CD4-positive, CD25-positive, alpha-beta regulatory T cell (primary cell): Measurements from ENCODE around the gene PLEKHN1. TPM values are rescaled to one million over a fixed set of nuclear protein-coding genes. Genes with fewer than 3 reads are reported as not detected.
A peak's percentile ranks its signal among the peaks of the same experiment; 100 is the strongest.

Experiments used
- ATAC-seq, 2 donors: fragments of 150-1000 bp; cut with Tn5 transposase; one replicate each; pipeline ENCODE4 v1.10.0; 2021; ENCODE audit warnings: low read depth in 2 of 2, moderate number of reproducible peaks in 2 of 2, moderate library complexity in 1 of 2
- DNase-seq, 3 donors: peaks; one replicate each; pipeline versions ENCODE4 v3.0.0 to v3.0.0-alpha.2; 2012 to 2022; ENCODE audit warnings: mixed read lengths in 1 of 3
- H3K27ac ChIP-seq: one replicate; pipeline ENCODE4 v1.7.0; 2013; ENCODE audit warnings: mild to moderate bottlenecking, low read length; ENCODE audit not compliant: insufficient read depth, poor library complexity, severe bottlenecking
- H3K27me3 ChIP-seq: one replicate; pipeline ENCODE4 v1.7.0; 2013; ENCODE audit warnings: low read length; ENCODE audit not compliant: control insufficient read depth, insufficient read depth
- H3K36me3 ChIP-seq: one replicate; pipeline ENCODE4 v1.7.0; 2013; ENCODE audit warnings: mild to moderate bottlenecking, low read length, moderate library complexity; ENCODE audit not compliant: control insufficient read depth, insufficient read depth
- H3K4me1 ChIP-seq: 2 replicates; pipeline ENCODE4 v1.7.0; 2013; ENCODE audit warnings: mild to moderate bottlenecking, low read length; ENCODE audit not compliant: insufficient read depth, control insufficient read depth, poor library complexity, severe bottlenecking
- H3K4me3 ChIP-seq: one replicate; pipeline ENCODE4 v1.7.0; 2013; ENCODE audit warnings: low read depth, mild to moderate bottlenecking, low read length, moderate library complexity
- H3K9me3 ChIP-seq, 2 experiments: 1 replicate in 1 of 2; 2 replicates in 1 of 2; pipeline ENCODE4 v1.7.0; 2013; ENCODE audit warnings: low read length in 2 of 2, mild to moderate bottlenecking in 1 of 2, moderate library complexity in 1 of 2; ENCODE audit not compliant: control insufficient read depth in 2 of 2
- H3K27ac Mint-ChIP-seq, 3 donors: one replicate each; pipeline ENCODE4 v1.8.0; 2020 to 2022; ENCODE audit warnings: mild to moderate bottlenecking in 3 of 3, mixed read lengths in 3 of 3, moderate library complexity in 2 of 3
- H3K27me3 Mint-ChIP-seq: one replicate; pipeline ENCODE4 v1.8.0; 2022; ENCODE audit warnings: mild to moderate bottlenecking, mixed read lengths
- H3K36me3 Mint-ChIP-seq: one replicate; pipeline ENCODE4 v1.8.0; 2020; ENCODE audit warnings: mixed read lengths
- H3K4me1 Mint-ChIP-seq, 4 donors: one replicate each; pipeline ENCODE4 v1.8.0; 2020 to 2022; ENCODE audit warnings: mixed read lengths in 4 of 4, mild to moderate bottlenecking in 1 of 4
- H3K4me3 Mint-ChIP-seq, 4 donors: one replicate each; pipeline ENCODE4 v1.8.0; 2020 to 2022; ENCODE audit warnings: mild to moderate bottlenecking in 4 of 4, mixed read lengths in 4 of 4, moderate library complexity in 3 of 4
- H3K9me3 Mint-ChIP-seq, 7 donors: one replicate each; pipeline ENCODE4 v1.8.0; 2020 to 2022; ENCODE audit warnings: mixed read lengths in 7 of 7, mild to moderate bottlenecking in 3 of 7, moderate library complexity in 2 of 7
- polyA plus RNA-seq, 4 donors: library from polyadenylated mRNA; unstranded; fragments of 300-500 nt; fragmentation: Illumina TruSeq; gene quantifications; one replicate each; pipeline ENCODE4 v1.2.3, GENCODE V29; 2021
- total RNA-seq: library from RNA; stranded (reverse); gene quantifications from one replicate; pipeline ENCODE4 v1.2.3, GENCODE V29; 2022

Gene PLEKHN1
- total and polyA plus RNA-seq, 5 donors from 2014 or later, result 0.39 to 2.5 (median 0.61) TPM; not detected in 2

DNA sequence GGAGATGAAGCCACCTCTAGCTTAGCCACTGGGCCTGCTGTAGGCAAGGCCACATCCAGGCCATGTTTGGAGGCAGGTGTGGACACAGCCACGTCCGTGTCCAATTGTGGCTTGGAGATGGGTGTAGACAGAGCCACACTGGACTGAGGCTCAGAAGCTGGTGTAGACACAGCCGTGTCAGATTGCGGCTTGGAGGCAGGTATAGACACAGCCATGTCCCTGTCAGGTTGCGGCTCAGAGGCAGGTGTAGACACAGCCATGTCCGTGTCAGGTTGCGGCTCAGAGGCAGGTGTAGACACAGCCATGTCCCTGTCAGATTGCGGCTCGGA is 13.4 kb downstream of the PLEKHN1 start:
- no peak for DNase-seq
- no peak for ATAC-seq
- Histone ChIP-seq H3K4me1 (peaks cover 12% of the 10 kb centered on the region), H3K4me3 (no peak overlapping the region), H3K36me3 (no peaks in the 10 kb centered on the region), H3K27me3 (no peaks in the 10 kb centered on the region), H3K9me3 (no peaks in the 10 kb centered on the region), H3K27ac (no peak overlapping the region)
- H3K36me3 Mint-ChIP-seq, result no peaks in the 10 kb centered on the region
- H3K4me3 Mint-ChIP-seq, result no peak overlapping the region
- peaks cover 0 to 9% (median 0%) of the 10 kb centered on the region in 4 donors for H3K4me1 Mint-ChIP-seq
- peaks cover 15% of the 10 kb centered on the region for H3K27me3 Mint-ChIP-seq
- peaks cover 0 to 7% (median 0%) of the 10 kb centered on the region in 7 donors for H3K9me3 Mint-ChIP-seq
- H3K27ac Mint-ChIP-seq, result no peak overlapping the region

DNA sequence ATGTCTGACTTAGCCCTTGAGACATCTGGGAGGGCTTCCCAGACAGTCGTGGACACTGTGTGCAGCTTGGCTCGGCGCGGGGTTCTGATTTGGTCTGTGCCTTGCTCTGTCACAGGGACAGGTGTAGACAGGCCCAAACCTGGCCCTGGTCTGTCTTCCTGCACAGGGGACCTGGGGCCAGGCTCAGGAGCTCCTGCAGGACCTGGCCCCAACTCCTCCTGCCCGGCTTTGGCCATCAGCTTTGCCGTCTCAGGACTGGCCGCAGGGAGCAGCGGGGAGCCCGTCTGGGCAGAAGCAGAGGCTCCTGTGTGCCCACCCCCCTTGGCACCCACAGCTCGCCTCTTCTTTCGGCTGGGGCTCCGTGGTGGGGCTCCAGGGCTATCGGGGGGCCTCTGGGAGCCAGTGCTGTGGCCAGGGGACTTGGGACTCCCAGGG is 13.9 kb downstream of the PLEKHN1 start:
- Mint-ChIP-seq H3K9me3 (peaks cover 0 to 7% (median 0%) of the 10 kb centered on the region in 7 donors), H3K4me3 (no peak overlapping the region), H3K27ac (no peak overlapping the region), H3K27me3 (peaks cover 20% of the 10 kb centered on the region), H3K36me3 (no peaks in the 10 kb centered on the region), H3K4me1 (peaks cover 0 to 9% (median 0%) of the 10 kb centered on the region in 4 donors)
- Histone ChIP-seq H3K9me3 (no peaks in the 10 kb centered on the region), H3K27me3 (peaks cover 1% of the 10 kb centered on the region), H3K4me1 (peaks cover 12% of the 10 kb centered on the region), H3K36me3 (no peaks in the 10 kb centered on the region), H3K4me3 (no peak overlapping the region), H3K27ac (no peak overlapping the region)
- ATAC-seq, result no peak
- no peak for DNase-seq

DNA sequence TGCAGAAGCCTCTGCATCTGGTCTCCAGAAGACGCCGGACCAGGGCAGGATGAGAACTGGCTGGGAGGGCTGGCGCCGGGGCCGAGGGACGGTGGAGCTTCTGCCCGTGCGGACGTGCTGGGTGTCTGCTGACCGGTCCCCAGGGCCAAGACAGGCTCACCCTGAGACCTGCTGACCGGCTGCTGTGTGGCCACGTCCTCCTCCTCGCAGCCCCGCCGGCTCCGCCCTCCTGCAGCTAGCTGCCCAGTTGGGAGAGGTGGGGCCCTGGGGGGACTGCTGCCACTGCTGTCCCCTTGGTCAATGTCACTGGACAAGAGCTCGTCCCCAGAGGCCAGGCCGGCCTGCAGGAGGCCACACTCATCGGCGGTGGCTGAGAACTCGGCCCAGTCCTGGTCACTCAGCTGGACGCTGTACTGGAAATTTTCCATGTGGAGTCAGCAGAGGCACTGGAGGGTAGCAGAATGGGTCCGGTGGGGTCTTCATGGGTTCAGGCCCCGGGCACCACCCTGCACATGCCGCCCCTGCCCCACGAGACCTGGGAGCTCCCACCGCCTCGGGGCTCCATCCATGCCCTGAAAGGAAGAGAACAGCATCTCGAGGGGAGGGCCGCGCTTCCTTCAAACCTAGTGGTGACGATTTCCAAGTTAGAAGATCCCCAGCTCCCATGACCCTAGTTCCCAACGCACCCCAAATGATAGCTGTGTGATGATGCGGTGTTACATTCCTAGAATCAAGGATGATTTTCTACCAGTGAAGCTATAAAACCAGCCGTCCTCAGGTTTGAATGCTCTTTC is 14.5 kb downstream of the PLEKHN1 start:
- H3K36me3 Mint-ChIP-seq, result no peaks in the 10 kb centered on the region
- H3K9me3 ChIP-seq, result no peaks in the 10 kb centered on the region
- H3K27me3 ChIP-seq, result peaks cover 3% of the 10 kb centered on the region
- no peak for DNase-seq
- H3K27ac ChIP-seq, result no peak overlapping the region
- peaks cover 10% of the 10 kb centered on the region for H3K4me1 ChIP-seq
- H3K36me3 ChIP-seq, result no peaks in the 10 kb centered on the region
- no peak overlapping the region for H3K4me3 Mint-ChIP-seq
- H3K27me3 Mint-ChIP-seq, result peaks cover 21% of the 10 kb centered on the region
- no peak for ATAC-seq
- H3K9me3 Mint-ChIP-seq, result peaks cover 0 to 7% (median 0%) of the 10 kb centered on the region in 7 donors
- no peak overlapping the region for H3K27ac Mint-ChIP-seq
- H3K4me3 ChIP-seq, result no peak overlapping the region
- H3K4me1 Mint-ChIP-seq, result peaks cover 0 to 6% (median 0%) of the 10 kb centered on the region in 4 donors

DNA sequence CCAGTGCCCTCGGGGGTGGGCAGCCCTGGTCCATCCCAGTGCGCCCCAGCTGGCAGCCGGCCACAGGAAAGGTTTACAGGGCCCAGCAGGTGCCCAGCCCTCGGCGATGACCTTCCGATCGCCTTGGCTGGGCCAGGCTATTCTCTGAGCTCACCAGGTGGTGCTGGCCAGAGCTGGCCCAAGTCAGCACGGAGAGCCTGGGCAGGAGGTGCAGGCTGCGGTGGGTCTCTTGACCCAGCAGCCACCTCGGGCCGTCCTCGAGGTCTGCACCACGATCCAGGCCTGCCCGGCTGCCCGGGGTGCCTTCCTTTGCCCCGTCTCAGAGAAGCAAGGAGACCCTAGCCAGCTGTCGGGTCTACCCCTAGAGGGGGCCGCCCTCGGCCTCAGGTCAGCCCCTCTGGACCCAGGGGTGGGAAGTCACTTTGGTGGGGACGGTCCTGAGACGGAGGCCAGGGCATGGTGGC is 15.2 kb downstream of the PLEKHN1 start:
- H3K27ac Mint-ChIP-seq, result no peak overlapping the region
- H3K9me3 Mint-ChIP-seq, result peaks cover 0 to 7% (median 0%) of the 10 kb centered on the region in 7 donors
- H3K27me3 ChIP-seq, result peaks cover 3% of the 10 kb centered on the region
- H3K27me3 Mint-ChIP-seq, result peaks cover 23% of the 10 kb centered on the region
- no peak overlapping the region for H3K4me3 Mint-ChIP-seq
- no peak overlapping the region for H3K27ac ChIP-seq
- H3K36me3 ChIP-seq, result no peaks in the 10 kb centered on the region
- ATAC-seq, result no peak
- no peak overlapping the region for H3K4me3 ChIP-seq
- H3K36me3 Mint-ChIP-seq, result no peaks in the 10 kb centered on the region
- peaks cover 4% of the 10 kb centered on the region for H3K4me1 ChIP-seq
- no peak for DNase-seq
- H3K4me1 Mint-ChIP-seq, result peaks cover 0 to 4% (median 0%) of the 10 kb centered on the region in 4 donors
- no peaks in the 10 kb centered on the region for H3K9me3 ChIP-seq

DNA sequence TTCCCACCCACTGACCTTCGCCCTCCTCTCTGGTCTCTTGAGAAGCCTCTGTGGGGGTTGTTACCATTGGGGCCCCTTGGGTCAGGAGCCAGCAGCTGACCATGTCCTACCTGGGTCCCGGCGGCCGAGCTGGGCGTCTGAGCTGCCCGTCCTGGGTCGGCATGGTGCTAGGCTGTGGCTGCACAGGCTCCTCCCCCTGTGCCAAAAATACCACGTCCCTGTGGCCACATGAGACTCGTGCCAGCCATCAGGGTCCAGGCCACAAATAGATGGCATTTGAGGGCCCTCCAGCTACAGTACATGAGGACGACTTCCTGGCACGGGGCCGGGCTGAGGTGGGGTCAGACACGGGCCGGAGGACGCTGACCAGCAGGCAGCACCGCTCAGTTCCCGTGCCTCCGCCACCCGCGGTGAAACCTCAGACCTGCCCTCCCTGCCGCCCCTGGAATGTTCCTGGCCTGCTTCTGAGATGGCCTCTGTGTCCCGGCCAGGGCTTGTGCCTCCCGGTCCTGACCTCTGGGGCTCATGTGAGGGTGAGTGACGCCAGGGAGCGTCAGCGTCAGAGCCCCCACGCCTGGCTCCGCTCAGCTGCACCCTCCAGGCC is 15.8 kb downstream of the PLEKHN1 start, which contains the start of gene PERM1:
TSS of gene PERM1 (minus strand) at position 139 of the 604 bp plus-strand sequence. CDS start 1,064 bp downstream, outside the sequence.
- H3K27ac Mint-ChIP-seq, result no peak within 1 kb of the TSS
- Histone ChIP-seq H3K36me3 (no peaks in the 10 kb centered on the region), H3K4me3 (no peak within 1 kb of the TSS), H3K27me3 (peaks cover 3% of the 10 kb centered on the region), H3K4me1 (peaks cover 4% of the 10 kb centered on the region), H3K27ac (no peak within 1 kb of the TSS), H3K9me3 (no peaks in the 10 kb centered on the region)
- no peak within 1 kb of the TSS for H3K4me3 Mint-ChIP-seq
- peaks cover 0 to 4% (median 0%) of the 10 kb centered on the region in 4 donors for H3K4me1 Mint-ChIP-seq
- H3K9me3 Mint-ChIP-seq, result peaks cover 0 to 7% (median 0%) of the 10 kb centered on the region in 7 donors
- H3K27me3 Mint-ChIP-seq, result peaks cover 25% of the 10 kb centered on the region
- ATAC-seq, result no peak
- DNase-seq, result no peak
- H3K36me3 Mint-ChIP-seq, result no peaks in the 10 kb centered on the region

DNA sequence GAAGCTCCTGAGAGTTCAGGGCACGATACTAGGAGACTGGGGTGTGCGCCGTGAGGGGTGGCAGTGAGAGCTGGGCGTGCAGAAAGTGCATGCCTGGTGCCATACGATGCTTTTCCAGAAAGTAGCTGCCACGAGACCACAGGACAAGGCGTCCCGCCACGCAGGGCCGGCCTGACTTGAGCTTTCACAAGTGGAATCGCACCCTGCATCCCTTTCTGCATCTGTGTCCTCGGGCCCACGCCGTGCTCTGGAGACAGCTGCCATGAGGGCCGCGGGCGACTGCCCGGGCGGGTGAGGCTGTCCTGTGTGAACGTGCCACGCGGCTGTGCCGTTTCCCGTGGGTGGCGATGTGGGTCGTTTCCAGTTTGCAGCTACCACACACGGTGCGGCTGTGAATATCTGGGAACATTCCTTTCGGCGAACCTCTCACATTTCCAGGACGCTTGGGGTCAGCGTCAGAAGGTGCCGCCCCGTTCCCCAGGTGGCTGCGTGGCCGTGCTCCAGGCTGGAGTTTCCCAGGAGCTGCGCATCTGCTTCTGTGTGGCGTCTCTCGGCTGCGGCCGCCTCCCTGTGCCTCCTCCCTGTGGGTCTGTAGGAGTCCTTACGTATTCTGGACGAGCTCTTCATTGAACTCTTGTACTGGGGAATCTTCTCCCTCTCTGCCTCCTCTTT is 16.6 kb downstream of the PLEKHN1 start:
- Mint-ChIP-seq H3K4me3 (no peak overlapping the region), H3K36me3 (no peaks in the 10 kb centered on the region), H3K4me1 (peaks cover 0 to 4% (median 0%) of the 10 kb centered on the region in 4 donors), H3K27me3 (peaks cover 32% of the 10 kb centered on the region), H3K9me3 (peaks cover 0 to 7% (median 0%) of the 10 kb centered on the region in 7 donors), H3K27ac (no peak overlapping the region)
- ATAC-seq (no peak), DNase-seq (no peak)
- Histone ChIP-seq H3K4me3 (no peak overlapping the region), H3K27me3 (peaks cover 3% of the 10 kb centered on the region), H3K4me1 (peaks cover 4% of the 10 kb centered on the region), H3K27ac (no peak overlapping the region), H3K9me3 (no peaks in the 10 kb centered on the region), H3K36me3 (no peaks in the 10 kb centered on the region)

DNA sequence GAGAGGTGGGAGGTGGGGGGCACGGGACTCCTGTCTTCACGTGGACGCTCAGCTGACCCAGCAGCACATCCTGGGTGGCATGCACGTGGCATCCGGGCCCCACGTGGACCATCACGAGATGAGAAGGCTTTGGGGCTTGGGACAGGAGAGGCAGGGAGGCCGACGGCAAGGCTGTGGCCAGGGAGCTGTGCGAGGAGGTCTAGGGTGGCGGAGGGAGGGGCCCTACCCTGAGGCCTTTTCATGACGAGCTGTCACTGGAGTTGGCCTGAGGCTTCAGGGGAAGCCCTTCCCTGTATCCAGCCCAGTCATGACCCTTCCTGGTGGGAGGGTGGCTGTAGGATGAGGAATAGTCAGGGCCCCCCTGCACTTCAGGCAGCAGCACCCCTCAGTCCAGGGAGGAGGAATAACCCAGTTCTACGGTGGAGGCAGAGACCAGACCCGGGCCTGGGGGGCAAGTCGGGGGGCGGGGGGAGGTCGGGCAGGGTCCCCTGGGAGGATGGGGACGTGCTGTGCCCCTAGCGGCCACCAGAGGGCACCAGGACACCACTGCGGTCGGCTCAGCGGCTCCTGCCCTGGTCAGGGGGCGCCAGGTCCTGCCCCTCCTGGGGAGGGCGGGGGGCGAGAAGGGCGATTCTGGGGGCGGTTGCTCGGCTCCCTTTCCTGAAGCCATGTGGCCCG is 17.7 kb downstream of the PLEKHN1 start:
- Mint-ChIP-seq H3K27me3 (peaks cover 42% of the 10 kb centered on the region), H3K27ac (no peak overlapping the region), H3K36me3 (no peaks in the 10 kb centered on the region), H3K4me3 (no peak overlapping the region), H3K9me3 (peaks cover 0 to 3% (median 0%) of the 10 kb centered on the region in 7 donors), H3K4me1 (no peaks in the 10 kb centered on the region)
- Histone ChIP-seq H3K4me3 (no peak overlapping the region), H3K4me1 (peaks cover 4% of the 10 kb centered on the region), H3K27ac (no peak overlapping the region), H3K27me3 (peaks cover 3% of the 10 kb centered on the region), H3K9me3 (no peaks in the 10 kb centered on the region), H3K36me3 (no peaks in the 10 kb centered on the region)
- peak; percentile 35 to 54 (median 45) for DNase-seq
- peak; percentile 61 to 64 for ATAC-seq
